Stomach smooth muscle (tissue), 2 donors: Measurements from ENCODE around the gene DYNC1I1.

Experiments
- H3K27ac ChIP-seq: one replicate; pipeline ENCODE4 v1.7.0; 2013; ENCODE audit warnings: mild to moderate bottlenecking, low read length, inconsistent platforms
- H3K27me3 ChIP-seq, 2 donors: one replicate each; pipeline ENCODE4 v1.7.0; 2013; ENCODE audit warnings: low read length in 2 of 2; ENCODE audit not compliant: insufficient read depth in 2 of 2, control insufficient read depth in 1 of 2
- H3K36me3 ChIP-seq, 2 donors: one replicate each; pipeline ENCODE4 v1.7.0; 2013; ENCODE audit warnings: low read length in 2 of 2; ENCODE audit not compliant: control insufficient read depth in 2 of 2, insufficient read depth in 2 of 2
- H3K4me1 ChIP-seq: one replicate; pipeline ENCODE4 v1.7.0; 2013; ENCODE audit warnings: low read length; ENCODE audit not compliant: control insufficient read depth, insufficient read depth
- H3K4me3 ChIP-seq, 2 donors: one replicate each; pipeline ENCODE4 v1.7.0; 2013; ENCODE audit warnings: low read length in 2 of 2
- H3K9ac ChIP-seq, 2 donors: one replicate each; pipeline ENCODE4 v1.7.0; 2013; ENCODE audit warnings: low read length in 2 of 2, mild to moderate bottlenecking in 1 of 2
- H3K9me3 ChIP-seq, 2 donors: one replicate each; pipeline ENCODE4 v1.7.0; 2013; ENCODE audit warnings: low read length in 2 of 2; ENCODE audit not compliant: control insufficient read depth in 2 of 2
- donor health status: healthy.
- donor health status: Pancreatic carcinoma.

DYNC1I1 gene

DNA sequence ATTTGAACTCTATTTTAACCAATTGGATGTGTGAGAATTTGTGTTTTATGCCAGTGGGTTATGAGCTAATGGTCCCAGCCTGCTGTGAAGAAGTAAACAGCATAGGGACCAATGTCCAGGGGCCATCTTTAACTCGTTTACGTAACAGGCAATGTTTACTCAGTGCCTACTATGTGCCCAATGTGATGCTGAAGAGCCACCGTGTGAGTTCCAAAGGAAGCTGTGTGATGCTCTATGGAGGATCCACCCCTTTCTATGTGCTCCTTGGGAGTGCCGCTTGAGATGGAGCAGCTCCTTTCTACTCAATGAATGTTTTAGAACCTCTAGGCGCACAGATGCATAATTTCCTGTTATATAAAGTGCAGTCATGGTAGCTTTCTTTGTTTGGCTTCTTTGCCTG is 21.3 kb downstream of the DYNC1I1 start:
- Histone ChIP-seq H3K4me3 (no peak overlapping the region), H3K27me3 (no peaks in the 10 kb centered on the region), H3K36me3 (no peaks in the 10 kb centered on the region), H3K27ac (no peak overlapping the region), H3K9ac (no peak overlapping the region), H3K9me3 (no peaks in the 10 kb centered on the region), H3K4me1 (no peaks in the 10 kb centered on the region)

GRCh38 chr7:95794917-95795515 is 22.7 kb downstream of the DYNC1I1 start:
- no peak overlapping the region for H3K9ac ChIP-seq
- H3K36me3 ChIP-seq = no peaks in the 10 kb centered on the region
- H3K4me3 ChIP-seq = no peak overlapping the region
- H3K27me3 ChIP-seq = no peaks in the 10 kb centered on the region
- H3K4me1 ChIP-seq = no peaks in the 10 kb centered on the region
- no peak overlapping the region for H3K27ac ChIP-seq
- no peaks in the 10 kb centered on the region for H3K9me3 ChIP-seq

- Histone ChIP-seq H3K9ac (no peak overlapping the region), H3K4me3 (no peak overlapping the region), H3K27ac (no peak overlapping the region), H3K36me3 (no peaks in the 10 kb centered on the region), H3K4me1 (no peaks in the 10 kb centered on the region), H3K9me3 (no peaks in the 10 kb centered on the region), H3K27me3 (no peaks in the 10 kb centered on the region)
These were observed 24.3 kb downstream of the DYNC1I1 start for GRCh38 chr7:95796617-95797016.

GRCh38 chr7:95798401-95798930 is 26.1 kb downstream of the DYNC1I1 start:
- Histone ChIP-seq H3K36me3 (no peaks in the 10 kb centered on the region), H3K9me3 (no peaks in the 10 kb centered on the region), H3K27me3 (no peaks in the 10 kb centered on the region), H3K4me3 (no peak overlapping the region), H3K9ac (no peak overlapping the region), H3K27ac (no peak overlapping the region), H3K4me1 (no peaks in the 10 kb centered on the region)

GRCh38 chr7:95800787-95801186 is 28.4 kb downstream of the DYNC1I1 start:
- Histone ChIP-seq H3K27ac (no peak overlapping the region), H3K4me3 (no peak overlapping the region), H3K4me1 (no peaks in the 10 kb centered on the region), H3K9ac (no peak overlapping the region), H3K9me3 (no peaks in the 10 kb centered on the region), H3K27me3 (no peaks in the 10 kb centered on the region), H3K36me3 (peaks cover 0 to 1% of the 10 kb centered on the region in 2 donors)

DNA sequence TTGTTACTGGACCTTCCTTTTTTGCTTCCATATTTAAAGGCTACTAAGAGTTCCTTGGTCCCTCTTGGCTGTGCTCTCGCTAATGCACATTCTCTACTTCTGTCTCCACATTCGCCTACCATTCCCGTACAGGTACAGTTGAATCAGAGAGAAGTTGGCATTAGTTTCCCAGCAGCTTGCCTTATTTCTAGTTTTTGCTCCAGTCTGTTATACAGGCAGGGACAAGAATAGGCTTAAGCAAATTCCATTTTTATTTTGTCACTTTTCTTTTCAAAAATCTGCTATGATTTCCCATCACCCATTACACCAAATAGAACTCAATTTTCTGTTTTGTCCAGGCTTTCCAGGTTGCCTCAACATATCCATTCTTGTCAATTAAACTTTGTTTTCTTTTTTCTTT is 29.9 kb downstream of the DYNC1I1 start:
- Histone ChIP-seq H3K4me1 (no peaks in the 10 kb centered on the region), H3K27ac (no peak overlapping the region)

DNA sequence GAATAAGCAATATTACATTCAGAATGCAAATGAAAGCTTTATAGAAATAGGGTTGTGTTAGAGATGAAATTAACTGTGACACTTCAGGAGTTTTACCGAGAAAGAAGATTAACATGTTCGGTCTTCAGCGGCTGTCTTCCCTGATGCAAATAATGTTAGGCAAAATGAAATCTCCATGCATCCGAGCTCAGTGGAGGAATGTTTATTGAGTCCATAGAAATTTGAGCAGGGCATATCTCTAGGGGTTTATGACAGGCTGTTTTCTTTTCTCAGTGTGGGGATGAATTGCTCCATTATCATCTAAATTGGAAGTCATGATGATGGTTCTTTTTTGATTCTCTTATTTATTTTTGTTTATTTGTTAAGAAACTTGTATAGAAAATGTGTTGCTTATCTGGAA is 31.7 kb downstream of the DYNC1I1 start:
- Histone ChIP-seq H3K4me3 (no peak overlapping the region), H3K4me1 (no peaks in the 10 kb centered on the region), H3K9ac (no peak overlapping the region), H3K27ac (no peak overlapping the region), H3K9me3 (no peaks in the 10 kb centered on the region), H3K27me3 (no peaks in the 10 kb centered on the region), H3K36me3 (peaks cover 0 to 3% of the 10 kb centered on the region in 2 donors)

More for the DNA sequence above, 29.9 kb downstream of the DYNC1I1 start:
- Histone ChIP-seq H3K9ac (no peak overlapping the region), H3K27me3 (no peaks in the 10 kb centered on the region), H3K4me3 (no peak overlapping the region), H3K36me3 (peaks cover 0 to 3% of the 10 kb centered on the region in 2 donors), H3K9me3 (no peaks in the 10 kb centered on the region)

- peaks cover 0 to 3% of the 10 kb centered on the region in 2 donors for H3K36me3 ChIP-seq
- no peak overlapping the region for H3K27ac ChIP-seq
- H3K4me3 ChIP-seq = no peak overlapping the region
- no peaks in the 10 kb centered on the region for H3K9me3 ChIP-seq
- H3K9ac ChIP-seq = no peak overlapping the region
- H3K4me1 ChIP-seq = no peaks in the 10 kb centered on the region
- H3K27me3 ChIP-seq = no peaks in the 10 kb centered on the region
These were observed 33.6 kb downstream of the DYNC1I1 start for GRCh38 chr7:95805909-95806308.

DNA sequence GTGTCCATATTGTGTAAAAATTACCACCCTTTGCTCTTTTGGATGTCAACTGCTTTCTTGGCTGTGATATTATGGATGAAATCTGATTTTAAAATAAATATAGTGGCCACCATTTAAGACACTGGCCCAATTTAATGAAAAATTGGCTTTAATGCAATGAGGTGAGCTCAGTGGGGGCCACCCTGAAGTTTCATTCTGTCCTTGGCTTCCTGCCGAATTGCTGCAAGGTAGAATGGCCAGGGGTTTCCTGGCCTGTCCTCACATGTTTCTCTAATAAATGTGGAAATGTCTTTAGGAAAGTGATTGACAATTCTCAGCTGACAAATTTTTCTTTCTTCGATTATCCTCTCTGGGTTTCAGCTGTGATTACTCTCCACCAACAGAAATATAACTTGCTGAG is 36.0 kb downstream of the DYNC1I1 start:
- no peak overlapping the region for H3K27ac ChIP-seq
- no peaks in the 10 kb centered on the region for H3K4me1 ChIP-seq
- H3K9ac ChIP-seq = no peak overlapping the region
- peaks cover 0 to 3% of the 10 kb centered on the region in 2 donors for H3K36me3 ChIP-seq
- no peaks in the 10 kb centered on the region for H3K9me3 ChIP-seq
- no peaks in the 10 kb centered on the region for H3K27me3 ChIP-seq
- no peak overlapping the region for H3K4me3 ChIP-seq

DNA sequence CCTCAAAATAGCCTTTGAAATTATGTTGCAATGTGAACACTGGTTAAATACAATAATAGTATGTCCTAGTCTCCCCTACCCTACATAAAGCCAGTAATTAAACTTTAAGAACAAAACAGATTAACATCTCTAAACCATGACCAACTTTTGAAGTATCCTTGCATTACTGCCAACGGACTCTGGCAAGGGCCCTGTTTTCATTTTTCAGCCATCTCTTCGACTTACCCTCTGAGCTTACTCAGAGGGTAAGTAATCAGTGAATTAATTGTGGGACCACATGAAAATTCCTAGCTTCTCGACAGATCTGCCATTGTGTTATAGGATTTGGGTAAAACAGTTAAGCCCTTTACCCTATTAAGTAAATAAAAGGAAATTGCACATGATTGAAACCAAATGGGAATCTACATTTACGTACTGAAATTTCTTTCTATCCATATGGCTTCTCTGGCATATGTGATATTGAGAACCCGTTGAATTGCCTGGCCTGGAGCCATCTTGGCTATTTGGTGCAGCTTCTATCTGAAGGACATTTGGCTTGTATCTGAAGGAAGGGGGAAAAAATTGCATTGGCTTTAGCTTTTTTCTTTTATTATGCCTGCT is 39.6 kb downstream of the DYNC1I1 start:
- H3K36me3 ChIP-seq = no peaks in the 10 kb centered on the region
- H3K4me1 ChIP-seq = no peaks in the 10 kb centered on the region
- H3K27ac ChIP-seq = no peak overlapping the region
- H3K4me3 ChIP-seq = no peak overlapping the region
- no peak overlapping the region for H3K9ac ChIP-seq
- H3K27me3 ChIP-seq = no peaks in the 10 kb centered on the region
- H3K9me3 ChIP-seq = no peaks in the 10 kb centered on the region

DNA sequence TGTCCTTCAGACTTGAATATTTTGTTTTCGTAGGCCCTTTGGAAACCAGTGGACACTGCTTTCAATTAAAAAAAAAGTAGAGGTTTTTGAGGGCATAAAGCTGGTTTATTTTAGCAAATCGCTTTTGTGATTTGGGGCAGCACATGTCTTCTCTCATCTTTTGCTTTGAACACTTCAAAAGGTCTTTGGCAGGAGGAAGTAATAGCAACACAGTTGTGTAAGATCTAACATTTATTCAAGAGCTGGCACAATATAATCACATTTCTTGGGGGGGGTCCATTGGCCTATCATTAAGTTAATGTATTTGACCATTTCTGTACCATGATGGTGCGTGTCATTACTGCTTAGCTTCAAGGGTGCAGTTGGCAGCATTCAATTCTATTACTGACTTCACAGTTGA is 42.4 kb downstream of the DYNC1I1 start:
- no peaks in the 10 kb centered on the region for H3K36me3 ChIP-seq

More for the DNA sequence above, 42.4 kb downstream of the DYNC1I1 start:
- Histone ChIP-seq H3K4me1 (no peaks in the 10 kb centered on the region), H3K9me3 (no peaks in the 10 kb centered on the region), H3K9ac (no peak overlapping the region), H3K4me3 (no peak overlapping the region), H3K27me3 (no peaks in the 10 kb centered on the region), H3K27ac (no peak overlapping the region)
